Activated CD4-positive, alpha-beta T cell treated with anti-CD3 and anti-CD28 coated beads, Interleukin-2, Interleukin-6, amounts not matched to agents 100 ng/mL and 50 ng/mL, durations not matched to agents 16 hours and 8 hours (primary cell): Measurements from ENCODE around the gene IMMP1L.
A peak's percentile ranks its signal among the peaks of the same experiment; 100 is the strongest.

Experiments used
- DNase-seq: peaks from one replicate; pipeline ENCODE4 v3.0.0-alpha.2; 2020

The IMMP1L gene

GRCh38 chr11:31464436-31464835 is 45.0 kb downstream of the IMMP1L start:
- no peak for DNase-seq

DNA sequence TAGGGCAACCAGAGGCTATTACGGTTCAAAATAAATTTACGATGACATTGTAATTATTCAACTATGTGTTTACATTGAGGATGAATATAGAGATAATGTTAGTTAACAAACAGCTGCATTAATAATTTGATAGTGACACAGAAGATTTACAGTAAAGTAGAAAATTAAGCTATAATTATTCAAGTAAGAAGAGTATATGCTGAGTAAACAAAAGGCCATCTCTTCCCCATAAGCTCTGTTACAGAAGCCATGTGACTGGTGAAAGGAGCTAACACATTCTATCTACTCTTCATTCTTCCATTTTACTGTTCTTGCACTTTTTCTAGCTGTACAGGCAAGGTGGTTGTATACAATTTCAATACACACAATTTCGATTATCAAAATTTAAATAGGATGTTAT is 54.2 kb downstream of the IMMP1L start:
- no peak for DNase-seq

- no peak for DNase-seq
These were observed 58.6 kb downstream of the IMMP1L start for GRCh38 chr11:31450841-31451240.

- DNase-seq: no peak
These were observed 60.4 kb downstream of the IMMP1L start for GRCh38 chr11:31449040-31449439.

DNA sequence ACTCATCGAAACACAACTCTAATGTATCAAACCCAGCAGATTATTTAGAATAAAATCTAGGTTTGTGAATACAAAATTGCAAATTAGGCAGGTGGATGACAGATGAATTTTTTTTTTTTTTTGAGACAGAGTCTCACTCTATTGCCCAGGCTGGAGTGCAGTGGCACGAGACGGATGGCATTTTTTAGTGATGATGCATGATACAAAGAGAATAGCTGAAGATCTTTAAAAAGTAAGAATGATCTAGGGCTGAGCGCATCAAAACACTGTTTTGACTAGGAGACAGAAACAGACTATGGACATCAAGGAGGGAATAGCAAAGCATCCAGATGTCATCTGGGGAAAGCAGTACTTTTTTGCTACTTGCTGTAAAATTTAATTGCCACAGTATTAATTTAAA is 63.8 kb downstream of the IMMP1L start:
- DNase-seq: no peak

- DNase-seq: no peak
These were observed 65.6 kb downstream of the IMMP1L start for GRCh38 chr11:31443802-31444201.

GRCh38 chr11:31442086-31442485 is 67.3 kb downstream of the IMMP1L start:
- DNase-seq: no peak

GRCh38 chr11:31441296-31441695 is 68.1 kb downstream of the IMMP1L start:
- no peak for DNase-seq

DNA sequence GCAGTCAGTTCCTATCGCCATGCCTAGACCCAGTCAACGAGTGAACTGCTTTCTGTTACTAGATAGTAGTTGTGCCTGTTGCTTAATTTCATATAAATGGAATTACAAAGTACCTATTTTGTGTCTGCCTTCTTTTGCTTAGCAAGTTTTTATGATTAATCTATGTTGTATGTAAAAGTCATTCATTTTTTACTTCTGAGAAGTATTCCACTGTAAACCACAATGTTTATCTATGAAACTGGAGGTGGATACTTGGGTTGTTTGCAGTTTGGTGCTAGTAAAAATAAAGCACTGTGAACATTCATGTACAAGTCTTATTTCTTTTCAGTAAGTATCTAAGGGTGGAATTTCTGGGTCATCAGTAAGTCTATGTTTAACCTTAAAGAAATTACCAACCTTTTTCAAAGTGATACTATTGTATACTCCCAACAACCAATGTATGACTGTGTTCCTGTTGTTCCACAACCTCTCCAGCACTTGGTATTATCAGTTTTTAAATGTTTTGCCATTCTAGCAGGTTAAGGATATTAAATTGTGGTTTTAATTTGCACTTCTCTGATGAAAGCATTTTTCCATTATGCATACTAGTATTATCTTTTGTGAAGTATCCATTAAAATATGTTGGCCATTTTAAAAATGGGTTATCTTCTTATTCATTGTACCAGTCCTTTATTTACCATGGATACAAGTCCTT is 71.5 kb downstream of the IMMP1L start:
- DNase-seq: no peak

DNA sequence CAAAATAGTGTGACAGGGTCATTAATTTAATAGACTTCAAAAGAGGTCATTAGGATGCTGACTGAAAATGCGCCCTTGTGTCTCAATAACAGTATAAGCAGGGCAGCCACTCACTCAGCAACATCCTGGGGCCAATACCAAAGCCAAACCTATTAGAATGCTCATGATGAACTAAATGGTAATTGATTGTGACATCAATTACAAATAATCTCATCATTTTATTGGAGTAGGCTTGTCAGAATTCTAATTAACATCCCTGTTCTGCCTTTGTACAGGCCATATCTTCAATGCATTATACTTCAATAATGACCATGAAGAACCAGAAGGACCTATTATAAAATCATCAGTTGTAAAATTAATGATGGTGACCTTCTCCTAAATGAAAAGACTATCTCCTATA is 75.6 kb downstream of the IMMP1L start:
- no peak for DNase-seq

GRCh38 chr11:31424652-31425051 is 84.8 kb downstream of the IMMP1L start:
- DNase-seq: no peak

DNA sequence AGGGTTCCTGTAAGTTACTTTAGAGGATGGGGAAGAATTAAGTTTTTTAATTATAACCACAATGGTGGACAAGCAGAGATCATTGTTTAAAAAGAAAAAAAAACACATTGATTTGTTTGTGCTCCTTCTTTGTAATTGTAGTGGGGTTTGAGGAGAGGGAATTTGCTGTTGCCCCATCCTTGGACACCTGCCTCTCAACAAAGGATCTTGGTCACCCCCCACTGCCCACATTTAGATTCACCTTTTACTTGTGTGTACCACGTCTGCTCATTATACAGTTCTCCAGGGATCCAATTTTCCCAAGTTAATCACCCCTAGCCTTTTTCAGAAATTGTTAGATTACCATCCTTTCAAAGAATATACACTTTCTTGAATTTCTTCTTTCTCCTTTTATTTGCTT is 86.7 kb downstream of the IMMP1L start:
- DNase-seq: no peak

- no peak for DNase-seq
These were observed 87.6 kb downstream of the IMMP1L start for GRCh38 chr11:31421820-31422219.

DNA sequence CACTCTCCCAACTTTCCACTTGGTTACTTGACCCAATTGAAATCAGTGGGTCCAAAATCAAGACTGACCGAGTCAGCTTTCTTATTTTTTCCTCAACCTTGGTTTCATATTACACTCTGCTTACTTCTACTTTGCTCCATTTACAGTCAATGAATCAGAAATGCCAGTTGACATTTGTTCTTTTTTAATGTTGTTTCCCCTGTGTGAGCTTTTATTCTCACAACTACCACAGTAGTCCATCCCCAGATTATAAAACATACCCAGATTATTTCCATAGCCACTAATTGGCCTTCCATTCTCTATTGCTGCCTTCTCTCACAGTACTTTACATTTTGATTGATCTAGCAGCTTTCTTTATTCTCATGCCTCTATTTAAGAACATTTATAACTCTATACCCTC is 89.8 kb downstream of the IMMP1L start:
- no peak for DNase-seq

DNA sequence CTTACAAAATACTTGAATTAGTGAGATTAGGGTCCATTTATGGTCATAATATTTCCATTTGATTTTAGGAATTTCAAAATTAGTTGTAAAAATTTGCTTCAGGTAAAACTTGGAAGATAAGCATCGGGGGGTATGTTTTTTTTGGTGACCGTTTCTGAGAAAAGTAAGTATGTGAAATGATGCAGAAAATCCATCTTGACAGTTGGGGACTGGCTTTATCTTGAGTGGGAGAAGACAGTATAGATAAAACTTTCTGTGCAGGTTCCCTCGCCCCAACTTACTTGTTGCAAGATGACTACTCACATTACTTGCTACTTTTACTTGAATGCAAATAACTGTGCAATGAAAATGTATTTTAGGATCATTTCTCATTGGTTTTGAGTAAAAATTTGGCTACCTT is 90.3 kb downstream of the IMMP1L start:
- no peak for DNase-seq

DNA sequence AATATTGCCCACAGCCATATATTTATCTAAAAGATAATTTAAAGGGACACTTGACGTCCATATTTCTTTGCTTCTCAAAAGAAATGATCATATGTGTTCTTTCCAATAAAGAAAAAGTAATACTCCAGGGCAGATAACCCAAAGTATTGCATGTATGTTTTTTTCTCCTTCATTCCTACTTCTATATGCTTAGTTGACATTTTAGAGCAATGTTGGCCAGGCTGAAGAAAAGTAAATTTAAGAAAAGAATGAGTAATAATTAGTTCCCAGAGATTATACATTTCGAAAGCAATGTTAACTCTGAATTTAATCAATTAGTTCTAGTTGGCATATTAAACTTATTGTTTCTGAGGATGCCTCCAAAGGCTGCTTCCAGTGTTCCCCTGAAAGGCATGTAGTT is 91.6 kb downstream of the IMMP1L start:
- DNase-seq: no peak

GRCh38 chr11:31417357-31417756 is 92.1 kb downstream of the IMMP1L start:
- DNase-seq: no peak

DNA sequence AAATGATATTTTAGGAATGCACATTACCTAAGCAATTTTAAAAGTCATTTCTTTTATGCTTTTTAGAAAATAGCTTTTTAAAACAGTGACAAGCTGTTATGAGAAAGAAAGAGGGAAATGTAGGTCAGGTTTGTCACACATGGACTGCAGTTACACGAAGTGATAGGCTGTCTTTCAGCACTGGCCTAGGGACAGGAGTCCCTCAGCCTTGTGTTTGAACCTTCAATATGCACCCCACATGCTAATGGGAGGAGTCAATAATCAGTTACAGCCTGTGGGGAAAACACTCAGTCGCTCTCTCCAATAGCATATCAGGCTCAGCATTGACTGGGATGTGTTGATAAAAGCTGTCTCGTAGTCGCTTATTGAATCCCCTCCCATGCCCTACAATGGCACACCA is 94.0 kb downstream of the IMMP1L start:
- no peak for DNase-seq

- no peak for DNase-seq
These were observed 95.1 kb downstream of the IMMP1L start for GRCh38 chr11:31414338-31414737.

DNA sequence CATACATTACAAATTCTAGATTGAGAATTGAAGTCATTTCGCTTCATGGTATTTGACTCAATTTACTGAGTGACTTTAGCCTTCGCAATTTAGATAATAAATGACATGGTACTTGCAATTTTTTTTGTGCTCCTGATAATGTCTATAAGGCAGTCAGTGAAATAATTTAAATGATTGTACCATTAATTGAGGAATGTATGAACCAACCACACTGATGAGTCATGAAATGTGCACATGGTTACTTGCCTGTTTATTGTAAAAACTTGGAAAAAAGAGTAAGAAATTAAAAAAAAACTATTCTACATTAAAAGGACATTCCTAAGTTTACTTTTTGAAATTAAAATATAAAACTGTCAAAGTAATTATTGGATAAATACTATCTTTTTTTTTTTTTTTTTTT is 96.5 kb downstream of the IMMP1L start:
- DNase-seq: no peak

DNA sequence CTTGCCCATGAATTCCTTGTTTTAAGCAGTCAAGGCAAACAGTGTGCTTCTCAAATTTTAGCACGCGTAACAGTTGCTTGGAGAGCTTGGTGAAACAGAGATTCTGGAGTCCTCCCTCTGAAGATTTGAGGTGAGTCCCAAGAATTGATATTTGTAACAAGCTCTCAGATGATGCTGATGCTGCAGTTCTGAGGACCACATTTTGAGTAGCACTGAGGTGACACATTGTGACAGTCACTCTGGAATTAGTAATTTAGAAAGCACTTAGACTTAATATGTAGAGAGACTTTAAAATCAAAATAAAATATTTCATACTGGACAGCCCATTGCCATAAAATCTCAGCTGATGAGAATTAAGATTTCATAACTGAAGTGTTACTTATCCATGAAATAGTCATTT is 101.2 kb downstream of the IMMP1L start:
- peak; percentile 44 for DNase-seq

GRCh38 chr11:31404614-31405013 is 104.8 kb downstream of the IMMP1L start:
- DNase-seq: no peak

- peak; percentile 18 for DNase-seq
These were observed 112.1 kb downstream of the IMMP1L start for GRCh38 chr11:31397239-31397834.

GRCh38 chr11:31387379-31387778 is 122.0 kb downstream of the IMMP1L start:
- DNase-seq: no peak

- DNase-seq: no peak
These were observed 126.3 kb downstream of the IMMP1L start for GRCh38 chr11:31383116-31383515.
